Lung (tissue), 12 donors: ENCODE results near the gene UAP1. TPM values are rescaled to one million over a fixed set of nuclear protein-coding genes. Genes with fewer than 3 reads are reported as not detected.

Source experiments
- ATAC-seq: fragments of 200-7000 bp; cut with Tn5 transposase; one replicate; pipeline ENCODE4 v1.9.1; 2020; ENCODE audit warnings: moderate number of reproducible peaks; ENCODE audit not compliant: insufficient read depth, low FRiP score
- DNase-seq, 3 donors: peaks; one replicate each; pipeline ENCODE4 v3.0.0-alpha.2; 2013 to 2017
- H3K27ac ChIP-seq, 2 donors: one replicate each; pipeline ENCODE4 v1.5.1; 2013; ENCODE audit warnings: mild to moderate bottlenecking in 2 of 2, moderate library complexity in 2 of 2, control low read depth in 1 of 2, inconsistent platforms in 1 of 2, low read depth in 1 of 2, low read length in 1 of 2
- H3K27me3 ChIP-seq, 3 donors: one replicate each; pipeline ENCODE4 v1.5.1; 2013; ENCODE audit warnings: low read length in 2 of 3; ENCODE audit not compliant: control insufficient read depth in 3 of 3, insufficient read depth in 3 of 3
- H3K36me3 ChIP-seq, 4 donors: one replicate each; pipeline ENCODE4 v1.5.1; 2013; ENCODE audit warnings: low read length in 4 of 4, mild to moderate bottlenecking in 1 of 4, moderate library complexity in 1 of 4; ENCODE audit not compliant: control insufficient read depth in 4 of 4, insufficient read depth in 4 of 4
- H3K4me1 ChIP-seq, 5 donors: one replicate each; pipeline ENCODE4 v1.5.1; 2013; ENCODE audit warnings: low read length in 5 of 5, mild to moderate bottlenecking in 2 of 5, moderate library complexity in 1 of 5; ENCODE audit not compliant: control insufficient read depth in 5 of 5, insufficient read depth in 5 of 5
- H3K4me3 ChIP-seq: one replicate; pipeline ENCODE4 v1.5.1; 2013; ENCODE audit warnings: mild to moderate bottlenecking, control low read depth, moderate library complexity
- H3K9ac ChIP-seq, 2 donors: one replicate each; pipeline ENCODE4 v1.5.1; 2013; ENCODE audit warnings: low read length in 2 of 2, control low read depth in 1 of 2; ENCODE audit not compliant: insufficient read depth in 1 of 2
- H3K9me3 ChIP-seq, 4 donors: one replicate each; pipeline ENCODE4 v1.5.1; 2013; ENCODE audit warnings: low read length in 3 of 4, mild to moderate bottlenecking in 1 of 4, moderate library complexity in 1 of 4; ENCODE audit not compliant: control insufficient read depth in 4 of 4, insufficient read depth in 3 of 4
- WGBS, 2 donors: extraction: QIAGEN DNeasy Blood & Tissue Kit; methylation state at CpG; one replicate each; pipeline ENCODE4 v1.1.7; 2013; 5-methylcytosine and 5-hydroxymethylcytosine counted together
- polyA plus RNA-seq, 2 donors: library from polyadenylated mRNA; stranded (reverse); fragments of 200-250 nt; gene quantifications; one replicate each; pipeline ENCODE4 v1.2.1, GENCODE V29; 2013
- total RNA-seq, 2 donors: library from RNA; depleted of rRNA in 1 of 2; stranded (reverse); fragments of >200 nt in 1 of 2; gene quantifications; one replicate each; pipeline ENCODE4 v1.2.1, GENCODE V29; 2014 to 2021
- TF ChIP-seq, protein P1 (sequence below): IDR thresholded peaks from 2 replicates; pipeline ENCODE4 v1.5.1; 2012; ENCODE audit warnings: mild to moderate bottlenecking; ENCODE audit errors: control extremely low read depth, extremely low read depth
- donor health status: control.
- donor health status: control.
- donor health status: Bipolar disorder and iron deficiency.
- donor health status: healthy.
- donor health status: DM: yes; HTN: yes; CAD: no.

UAP1 gene
- total and polyA plus RNA-seq, 4 donors = 34.7 to 43.4 (median 39.2) TPM

- WGBS, 2 donors = 92 to 96% methylated on average over 1 of the region's 1 CpG
Measured at GRCh38 chr1:162530988-162531319, 30.6 kb upstream of the UAP1 start.

DNA sequence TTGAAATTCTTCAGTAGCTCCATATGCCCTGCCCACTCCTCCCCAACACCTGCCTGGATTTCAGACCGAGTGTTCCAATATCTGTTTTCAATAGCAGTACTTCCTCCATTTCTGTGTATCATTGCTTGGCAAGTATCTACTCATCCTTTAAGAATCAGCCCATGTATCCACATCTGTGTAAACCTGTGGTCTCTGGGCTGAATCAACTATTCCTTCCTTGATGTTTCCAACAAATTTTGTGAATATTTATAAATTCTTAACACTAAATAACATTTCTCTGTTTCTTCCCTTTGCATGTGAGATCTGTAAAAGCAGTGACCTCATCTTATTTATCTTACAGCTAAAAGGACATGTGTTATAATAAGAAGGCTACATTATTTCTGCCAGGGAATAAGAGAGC lies 26.0 kb upstream of the UAP1 start:
- TF ChIP-seq, protein P1, sequence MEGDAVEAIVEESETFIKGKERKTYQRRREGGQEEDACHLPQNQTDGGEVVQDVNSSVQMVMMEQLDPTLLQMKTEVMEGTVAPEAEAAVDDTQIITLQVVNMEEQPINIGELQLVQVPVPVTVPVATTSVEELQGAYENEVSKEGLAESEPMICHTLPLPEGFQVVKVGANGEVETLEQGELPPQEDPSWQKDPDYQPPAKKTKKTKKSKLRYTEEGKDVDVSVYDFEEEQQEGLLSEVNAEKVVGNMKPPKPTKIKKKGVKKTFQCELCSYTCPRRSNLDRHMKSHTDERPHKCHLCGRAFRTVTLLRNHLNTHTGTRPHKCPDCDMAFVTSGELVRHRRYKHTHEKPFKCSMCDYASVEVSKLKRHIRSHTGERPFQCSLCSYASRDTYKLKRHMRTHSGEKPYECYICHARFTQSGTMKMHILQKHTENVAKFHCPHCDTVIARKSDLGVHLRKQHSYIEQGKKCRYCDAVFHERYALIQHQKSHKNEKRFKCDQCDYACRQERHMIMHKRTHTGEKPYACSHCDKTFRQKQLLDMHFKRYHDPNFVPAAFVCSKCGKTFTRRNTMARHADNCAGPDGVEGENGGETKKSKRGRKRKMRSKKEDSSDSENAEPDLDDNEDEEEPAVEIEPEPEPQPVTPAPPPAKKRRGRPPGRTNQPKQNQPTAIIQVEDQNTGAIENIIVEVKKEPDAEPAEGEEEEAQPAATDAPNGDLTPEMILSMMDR = no peak
- Histone ChIP-seq H3K9me3 (no peaks in the 10 kb centered on the region), H3K9ac (no peak overlapping the region), H3K4me3 (no peak overlapping the region), H3K36me3 (no peaks in the 10 kb centered on the region), H3K4me1 (peaks cover 0 to 4% (median 0%) of the 10 kb centered on the region in 5 donors), H3K27me3 (no peaks in the 10 kb centered on the region), H3K27ac (no peak overlapping the region)
- ATAC-seq (no peak), DNase-seq (no peak)
- WGBS, 2 donors = 78 to 88% methylated on average over 1 of the region's 1 CpG

More at GRCh38 chr1:162530988-162531319, 30.6 kb upstream of the UAP1 start:
- Histone ChIP-seq H3K9me3 (no peaks in the 10 kb centered on the region), H3K4me1 (peaks cover 0 to 4% (median 0%) of the 10 kb centered on the region in 5 donors), H3K27ac (no peak overlapping the region), H3K4me3 (no peak overlapping the region), H3K36me3 (no peaks in the 10 kb centered on the region), H3K27me3 (no peaks in the 10 kb centered on the region), H3K9ac (no peak overlapping the region)
- TF ChIP-seq, protein P1 = no peak
- ATAC-seq = no peak
- DNase-seq = no peak

GRCh38 chr1:162536511-162536910 lies 25.0 kb upstream of the UAP1 start:
- 96 to 100% methylated on average over 2 of the region's 2 CpGs for WGBS, 2 donors
- Histone ChIP-seq H3K4me1 (peaks cover 0 to 4% (median 0%) of the 10 kb centered on the region in 5 donors), H3K27me3 (no peaks in the 10 kb centered on the region), H3K9ac (no peak overlapping the region), H3K4me3 (no peak overlapping the region), H3K36me3 (no peaks in the 10 kb centered on the region), H3K27ac (no peak overlapping the region), H3K9me3 (no peaks in the 10 kb centered on the region)
- DNase-seq = no peak
- TF ChIP-seq, protein P1 = no peak
- no peak for ATAC-seq

DNA sequence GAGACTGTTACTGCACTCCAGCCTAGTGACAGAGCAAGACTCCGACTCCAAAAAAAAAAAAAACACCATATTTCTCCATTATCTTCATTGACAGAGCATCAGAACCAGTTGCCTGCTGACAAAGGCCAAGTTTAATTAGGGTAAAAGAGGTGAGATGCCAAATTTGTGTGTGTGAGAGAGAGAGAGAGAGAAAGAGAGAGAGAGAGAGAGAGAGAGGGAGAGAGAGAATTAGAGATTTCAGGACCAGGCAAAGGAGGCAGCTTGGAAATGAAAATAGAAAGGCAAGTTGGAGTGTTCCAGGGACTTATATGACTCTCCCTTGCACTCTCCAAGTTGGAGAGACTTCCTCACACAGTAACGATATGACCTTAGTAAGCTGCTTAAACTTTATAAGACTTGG lies 24.3 kb upstream of the UAP1 start:
- no peak for ATAC-seq
- WGBS, 2 donors = 73 to 83% methylated on average over 2 of the region's 2 CpGs

More for the DNA sequence above, 24.3 kb upstream of the UAP1 start:
- TF ChIP-seq, protein P1 = no peak
- no peak overlapping the region for H3K4me3 ChIP-seq
- DNase-seq = no peak
- no peak overlapping the region for H3K27ac ChIP-seq
- no peaks in the 10 kb centered on the region for H3K9me3 ChIP-seq
- H3K4me1 ChIP-seq = peaks cover 0 to 4% (median 0%) of the 10 kb centered on the region in 5 donors
- H3K27me3 ChIP-seq = no peaks in the 10 kb centered on the region
- no peaks in the 10 kb centered on the region for H3K36me3 ChIP-seq
- no peak overlapping the region for H3K9ac ChIP-seq
